Measurements from ENCODE around the gene PIH1D1. TPM values are rescaled to one million over a fixed set of nuclear protein-coding genes. Genes with fewer than 3 reads are reported as not detected.

The PIH1D1 gene
- 10 to 100 TPM; 52.7 to 87.4 (median 75.7) TPM for total RNA-seq

DNA sequence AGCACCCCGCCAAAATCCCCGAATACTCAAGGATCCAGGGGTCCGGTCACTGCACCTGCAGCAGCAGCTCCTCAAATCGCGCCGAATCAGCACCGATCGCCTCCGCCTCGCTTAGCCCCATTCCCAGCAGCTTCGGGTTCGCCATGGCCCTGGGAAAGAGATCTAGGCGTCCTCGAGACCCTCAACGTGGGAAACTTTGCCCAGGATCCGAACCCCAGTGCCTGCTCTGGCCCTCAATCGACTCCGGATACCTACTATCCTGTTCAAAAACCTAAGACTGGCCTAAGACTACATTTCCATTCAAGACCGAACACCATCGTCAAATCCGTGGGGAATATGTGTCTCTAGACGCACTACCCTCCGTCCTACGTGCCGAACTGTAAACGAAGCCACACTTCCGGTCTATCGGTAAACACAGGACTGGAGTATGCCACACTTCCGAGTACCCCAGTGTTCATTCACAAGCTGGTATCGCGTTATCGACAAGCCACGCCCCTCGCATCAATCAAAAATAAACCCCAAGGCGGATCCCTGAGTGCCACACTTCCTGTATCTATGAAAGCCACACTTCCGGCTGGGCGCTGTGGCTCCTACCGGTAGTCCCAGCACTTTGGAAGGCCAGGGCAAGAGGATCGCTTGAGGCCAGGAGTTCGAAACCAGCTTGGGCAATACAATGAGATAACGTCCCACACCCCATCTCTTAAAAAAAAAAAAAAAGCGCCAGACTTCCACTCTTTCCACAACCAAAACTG lies at the start of gene PIH1D1:
TSS of gene PIH1D1 (minus strand) at position 385 of the 752 bp plus-strand sequence. CDS start at position 145, 240 bp downstream.
- ATAC-seq (ENCODE audit: low FRiP score), result peak; percentile 85

DNA sequence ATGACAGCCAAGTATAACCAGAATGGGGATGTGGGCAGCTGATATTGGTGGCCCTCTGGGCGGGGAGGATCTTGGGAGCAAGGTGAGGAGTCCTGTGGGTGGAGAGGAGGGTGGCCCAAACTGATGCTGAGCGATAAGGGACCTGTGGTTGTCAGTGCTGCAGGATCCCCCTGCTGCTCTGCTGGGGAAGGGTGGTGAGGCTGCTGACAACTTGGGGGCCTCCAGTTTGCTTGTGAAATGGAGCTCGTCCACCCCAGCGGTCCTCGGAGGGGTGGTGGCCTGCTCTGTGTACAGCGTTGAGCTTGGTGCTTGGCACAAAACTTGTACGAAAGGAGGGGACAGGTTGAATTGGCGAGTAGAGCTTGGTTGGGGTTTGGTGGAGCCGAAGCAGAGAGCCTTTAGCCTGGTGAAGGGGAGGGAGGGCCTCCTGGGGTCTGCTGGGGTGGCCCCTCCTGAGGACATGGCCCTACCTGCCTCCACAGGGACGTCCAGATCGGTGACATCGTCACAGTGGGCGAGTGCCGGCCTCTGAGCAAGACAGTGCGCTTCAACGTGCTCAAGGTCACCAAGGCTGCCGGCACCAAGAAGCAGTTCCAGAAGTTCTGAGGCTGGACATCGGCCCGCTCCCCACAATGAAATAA lies 47.5 kb upstream of the PIH1D1 start:
- TF ChIP-seq, protein P1, sequence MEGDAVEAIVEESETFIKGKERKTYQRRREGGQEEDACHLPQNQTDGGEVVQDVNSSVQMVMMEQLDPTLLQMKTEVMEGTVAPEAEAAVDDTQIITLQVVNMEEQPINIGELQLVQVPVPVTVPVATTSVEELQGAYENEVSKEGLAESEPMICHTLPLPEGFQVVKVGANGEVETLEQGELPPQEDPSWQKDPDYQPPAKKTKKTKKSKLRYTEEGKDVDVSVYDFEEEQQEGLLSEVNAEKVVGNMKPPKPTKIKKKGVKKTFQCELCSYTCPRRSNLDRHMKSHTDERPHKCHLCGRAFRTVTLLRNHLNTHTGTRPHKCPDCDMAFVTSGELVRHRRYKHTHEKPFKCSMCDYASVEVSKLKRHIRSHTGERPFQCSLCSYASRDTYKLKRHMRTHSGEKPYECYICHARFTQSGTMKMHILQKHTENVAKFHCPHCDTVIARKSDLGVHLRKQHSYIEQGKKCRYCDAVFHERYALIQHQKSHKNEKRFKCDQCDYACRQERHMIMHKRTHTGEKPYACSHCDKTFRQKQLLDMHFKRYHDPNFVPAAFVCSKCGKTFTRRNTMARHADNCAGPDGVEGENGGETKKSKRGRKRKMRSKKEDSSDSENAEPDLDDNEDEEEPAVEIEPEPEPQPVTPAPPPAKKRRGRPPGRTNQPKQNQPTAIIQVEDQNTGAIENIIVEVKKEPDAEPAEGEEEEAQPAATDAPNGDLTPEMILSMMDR (IDR thresholded peaks at IDR 0.05), result no peak
- ATAC-seq (ENCODE audit: low FRiP score), result no peak
- DNase-seq (ENCODE audit: low spot score), result no peak

More for the DNA sequence above, at the start of gene PIH1D1:
- TF ChIP-seq, protein P1 (IDR thresholded peaks at IDR 0.05), result no peak
- DNase-seq (ENCODE audit: low spot score), result peak; percentile 95

DNA sequence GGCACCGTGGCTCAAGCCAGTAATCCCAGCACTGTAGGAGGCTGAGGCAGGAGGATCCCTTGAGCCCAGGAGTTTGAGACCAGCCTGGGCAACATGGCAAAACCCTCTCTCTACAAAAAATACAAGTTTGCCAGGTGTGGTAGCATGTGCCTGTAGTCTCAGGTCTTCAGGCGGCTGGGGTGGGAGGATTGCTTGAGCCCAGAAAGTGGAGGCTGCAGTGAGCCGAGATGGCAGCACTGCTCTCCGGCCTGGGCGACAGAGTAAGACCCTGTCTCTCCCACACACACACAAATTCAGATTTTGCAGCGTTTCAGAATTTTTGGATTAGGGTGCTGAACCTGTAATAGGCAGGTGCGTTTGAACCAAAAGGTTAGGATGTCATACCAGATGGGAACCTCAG lies 46.9 kb upstream of the PIH1D1 start:
- TF ChIP-seq, protein P1 (IDR thresholded peaks at IDR 0.05), result no peak
- DNase-seq (ENCODE audit: low spot score), result no peak
- ATAC-seq (ENCODE audit: low FRiP score), result no peak

DNA sequence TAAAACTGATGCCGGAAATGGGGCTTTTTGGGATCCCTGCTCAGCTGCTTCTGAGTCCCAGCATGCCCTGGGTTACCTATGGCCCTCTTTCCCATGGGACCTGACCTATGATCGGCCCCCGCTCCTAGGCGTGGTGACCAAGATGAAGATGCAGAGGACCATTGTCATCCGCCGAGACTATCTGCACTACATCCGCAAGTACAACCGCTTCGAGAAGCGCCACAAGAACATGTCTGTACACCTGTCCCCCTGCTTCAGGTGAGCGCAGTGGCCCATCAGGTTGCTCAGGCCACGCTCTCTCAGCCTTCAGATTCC lies 46.1 kb upstream of the PIH1D1 start:
- ATAC-seq (ENCODE audit: low FRiP score) (no peak), DNase-seq (ENCODE audit: low spot score) (no peak)
- TF ChIP-seq, protein P1 (IDR thresholded peaks at IDR 0.05), result no peak

DNA sequence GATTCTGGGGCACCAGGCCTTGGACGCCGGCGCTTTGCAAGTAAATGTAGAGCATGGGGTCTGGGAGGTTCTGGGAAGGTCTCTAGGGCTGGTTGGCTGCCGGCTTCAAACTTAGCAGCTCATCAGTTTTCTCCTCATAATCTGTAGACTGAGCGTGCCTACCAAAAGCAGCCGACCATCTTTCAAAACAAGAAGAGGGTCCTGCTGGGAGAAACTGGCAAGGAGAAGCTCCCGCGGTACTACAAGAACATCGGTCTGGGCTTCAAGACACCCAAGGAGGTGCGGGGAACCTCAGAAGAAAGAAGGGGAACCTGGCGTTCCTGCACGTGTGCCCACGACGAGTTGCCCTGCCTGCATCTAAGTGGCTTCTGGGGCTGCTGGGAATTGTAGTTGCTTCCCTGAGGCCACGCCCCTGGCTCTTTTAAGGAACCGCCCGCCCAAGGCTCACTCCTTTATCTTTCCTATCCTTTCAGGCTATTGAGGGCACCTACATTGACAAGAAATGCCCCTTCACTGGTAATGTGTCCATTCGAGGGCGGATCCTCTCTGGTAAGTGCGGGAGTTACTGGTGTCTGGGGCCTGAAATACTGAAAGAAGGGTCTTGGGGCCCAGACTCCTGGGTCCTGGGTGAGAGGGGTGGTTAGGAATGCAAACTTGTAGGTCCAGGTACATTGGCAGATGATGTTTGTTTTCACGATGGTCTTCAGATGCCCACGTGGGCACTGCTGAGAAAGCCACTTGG lies 45.6 kb upstream of the PIH1D1 start:
- no peak for DNase-seq (ENCODE audit: low spot score)
- ATAC-seq (ENCODE audit: low FRiP score), result no peak
- TF ChIP-seq, protein P1 (IDR thresholded peaks at IDR 0.05), result no peak

DNA sequence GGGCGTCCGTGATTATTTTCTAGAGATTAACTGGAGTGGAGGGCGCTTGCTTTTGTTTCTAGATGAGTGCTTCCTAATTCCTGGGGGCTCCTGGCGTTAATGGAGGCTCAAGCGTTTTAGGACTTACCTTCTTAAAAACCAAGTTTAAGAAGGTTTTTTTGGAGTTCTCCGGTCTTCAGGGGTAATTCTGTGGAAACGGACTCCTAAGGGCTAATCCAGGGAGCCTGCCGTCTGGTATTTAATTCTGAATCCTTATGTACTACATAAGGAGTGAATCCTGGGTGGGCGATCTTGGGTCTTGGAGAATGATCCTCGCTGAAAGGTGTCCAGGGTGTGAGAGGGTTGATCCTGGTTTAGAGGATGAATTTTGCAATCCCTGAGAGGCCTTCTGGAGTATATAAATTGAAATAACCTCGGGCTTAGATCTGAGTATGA lies 45.0 kb upstream of the PIH1D1 start:
- ATAC-seq (ENCODE audit: low FRiP score), result no peak
- DNase-seq (ENCODE audit: low spot score), result no peak
- TF ChIP-seq, protein P1 (IDR thresholded peaks at IDR 0.05), result no peak
